K562 (cell line): Measurements from ENCODE around the gene BAG5. TPM values are rescaled to one million over a fixed set of nuclear protein-coding genes. Genes with fewer than 3 reads are reported as not detected.

Experiments
- ATAC-seq: fragments of 200-7000 bp; cut with Tn5 transposase; 3 replicates; pipeline ENCODE4 v1.9.1; 2020; ENCODE audit warnings: moderate library complexity
- BruUV-seq: library from RNA; stranded (reverse); fragments of 400-500 nt; replicated peaks from 2 replicates; lab custom pipeline; 2021; lab: Mats Ljungman, UMichigan
- CTCF ChIA-PET: fragments of 300-600 bp; formaldehyde crosslinking; extraction: SDS; loops from one replicate; lab custom pipeline; 2021; ENCODE audit warnings: low intra/inter-chr PET ratio; lab: Yijun Ruan, JAX
- POLR2A ChIA-PET: fragments of 300-600, 350-650 bp; sonication (Branson Sonifier 250); formaldehyde crosslinking; extraction: SDS; loops from one replicate; lab custom pipeline; 2021; ENCODE audit warnings: antibody characterized with exemption, inconsistent platforms; lab: Yijun Ruan, JAX
- DNase-seq, 4 experiments: peaks; one replicate each; pipeline versions ENCODE4 v3.0.0 to v3.0.0-alpha.2; 2011 to 2018; ENCODE audit warnings: low spot score in 3 of 4, mixed read lengths in 3 of 4; ENCODE audit errors: extremely low read depth in 1 of 4
- FAIRE-seq: peaks from 2 replicates; lab custom pipeline; 2011; peaks lifted over from hg19 to GRCh38; lab: Jason Lieb, UNC
- H2AFZ ChIP-seq: 2 replicates; pipeline ENCODE4 v1.6.0; 2011; ENCODE audit warnings: low read depth, low read length, control low read depth, inconsistent platforms
- H3K27ac ChIP-seq: fragments of 200-600 bp; 3 replicates; pipeline ENCODE4 v1.8.0; 2011; ENCODE audit warnings: low read depth, mild to moderate bottlenecking, control low read depth, inconsistent platforms, low read length, moderate library complexity, mixed read lengths; ENCODE audit errors: extremely low read depth
- H3K27me3 ChIP-seq, 2 experiments: fragments of 300-600 bp in 1 of 2; 2 replicates in 1 of 2; 3 replicates in 1 of 2; pipeline versions ENCODE4 v1.6.0 to v1.8.0; 2011; ENCODE audit warnings: inconsistent platforms in 2 of 2, low read length in 2 of 2, mild to moderate bottlenecking in 1 of 2, mixed read lengths in 1 of 2, moderate library complexity in 1 of 2; ENCODE audit not compliant: control insufficient read depth in 2 of 2, insufficient read depth in 2 of 2
- H3K36me3 ChIP-seq: fragments of 300-600 bp; 3 replicates; pipeline ENCODE4 v1.8.0; 2011; ENCODE audit warnings: mild to moderate bottlenecking, low read length, inconsistent platforms; ENCODE audit not compliant: control insufficient read depth, insufficient read depth
- H3K4me1 ChIP-seq, 2 experiments: fragments of 200-600 bp in 1 of 2; replicated peaks in 1 of 2; 2 replicates in 1 of 2; 3 replicates in 1 of 2; pipeline versions ENCODE4 v1.5.1 to v1.8.0; 2011; ENCODE audit warnings: inconsistent platforms in 2 of 2, low read length in 2 of 2, mild to moderate bottlenecking in 1 of 2, mixed read lengths in 1 of 2, moderate library complexity in 1 of 2; ENCODE audit not compliant: control insufficient read depth in 2 of 2, insufficient read depth in 2 of 2
- H3K4me2 ChIP-seq: 2 replicates; pipeline ENCODE4 v1.6.1; 2011; ENCODE audit warnings: low read length, control low read depth, inconsistent platforms, mixed read lengths; ENCODE audit not compliant: insufficient read depth
- H3K4me3 ChIP-seq: fragments of 200-600 bp; sonication (generic), shearing (Covaris generic); 2 replicates; pipeline ENCODE4 v1.5.1; 2016; ENCODE audit warnings: control low read depth, inconsistent platforms
- H3K79me2 ChIP-seq: fragments of 200-600 bp; 3 replicates; pipeline ENCODE4 v1.8.0; 2011; ENCODE audit warnings: low read length, inconsistent platforms; ENCODE audit not compliant: control insufficient read depth, insufficient read depth
- H3K9ac ChIP-seq, 2 experiments: 2 replicates each; pipeline versions ENCODE4 v1.6.0 to v1.6.1; 2011; ENCODE audit warnings: low read depth in 2 of 2, low read length in 2 of 2, control low read depth in 1 of 2, inconsistent platforms in 1 of 2, mild to moderate bottlenecking in 1 of 2, mixed read lengths in 1 of 2; ENCODE audit not compliant: insufficient read depth in 1 of 2
- H3K9me1 ChIP-seq: one replicate; pipeline ENCODE4 v1.6.0; 2011; ENCODE audit warnings: inconsistent platforms, mild to moderate bottlenecking, low read length, moderate library complexity; ENCODE audit not compliant: control insufficient read depth, insufficient read depth
- H3K9me3 ChIP-seq: replicated peaks from 2 replicates; pipeline ENCODE4 v1.5.1; 2011; ENCODE audit warnings: low read depth, low read length, inconsistent platforms; ENCODE audit not compliant: control insufficient read depth, insufficient read depth
- H4K20me1 ChIP-seq: replicated peaks from 2 replicates; pipeline ENCODE4 v1.6.1; 2011; ENCODE audit warnings: low read length, inconsistent platforms, mixed read lengths; ENCODE audit not compliant: control insufficient read depth, insufficient read depth
- ARNT ChIP-seq, 2 experiments: fragments of 450-650 bp; IDR thresholded peaks; 2 replicates each; pipeline ENCODE4 v1.6.1; 2016; ENCODE audit warnings: mild to moderate bottlenecking in 1 of 2
- DMBX1 ChIP-seq: fragments of 250-450 bp; sonication (Bioruptor Pico); IDR thresholded peaks from 2 replicates; pipeline ENCODE4 v1.8.0; 2022; ENCODE audit warnings: inconsistent platforms, mild to moderate bottlenecking, moderate library complexity, borderline replicate concordance
- ETS1 ChIP-seq: conservative IDR thresholded peaks from 2 replicates; pipeline ENCODE4 v1.6.1; 2011; ENCODE audit warnings: low read depth, mild to moderate bottlenecking, low read length; ENCODE audit not compliant: control insufficient read depth
- GATAD2A ChIP-seq: fragments of 450-650 bp; IDR thresholded peaks from 2 replicates; pipeline ENCODE4 v1.6.1; 2017
- GTF2E2 ChIP-seq: fragments of 200-800 bp; sonication (Bioruptor generic); IDR thresholded peaks from 2 replicates; pipeline ENCODE4 v1.6.1; 2016; ENCODE audit warnings: missing genetic modification characterization, missing compliant biosample characterization
- MEF2D ChIP-seq: conservative IDR thresholded peaks from 2 replicates; pipeline ENCODE4 v1.6.1; 2016; ENCODE audit warnings: low read depth, missing genetic modification characterization, missing compliant biosample characterization
- RBM17 ChIP-seq: fragments of 200-400 bp; formaldehyde crosslinking; IDR thresholded peaks from 2 replicates; pipeline ENCODE4 v1.6.1; 2017; ENCODE audit warnings: low read depth, mild to moderate bottlenecking, low read length, borderline replicate concordance
- RBM22 ChIP-seq: fragments of 200-400 bp; formaldehyde crosslinking; IDR thresholded peaks from 2 replicates; pipeline ENCODE4 v1.6.1; 2018; ENCODE audit warnings: low read length, low read depth; ENCODE audit not compliant: poor library complexity, severe bottlenecking
- RFX1 ChIP-seq: fragments of 450-650 bp; IDR thresholded peaks from 2 replicates; pipeline ENCODE4 v1.6.1; 2016; ENCODE audit warnings: mild to moderate bottlenecking, moderate library complexity
- SMARCC2 ChIP-seq: fragments of 450-650 bp; IDR thresholded peaks from 2 replicates; pipeline ENCODE4 v1.6.1; 2017; ENCODE audit warnings: antibody characterized with exemption, moderate library complexity, mild to moderate bottlenecking, low read depth
- TEAD1 ChIP-seq, 2 experiments: fragments of 450-650 bp in 1 of 2; sonication (generic) in 1 of 2; formaldehyde crosslinking; IDR thresholded peaks; 2 replicates each; pipeline versions ENCODE4 v1.4.0 to v1.8.0; 2020 to 2022; ENCODE audit warnings: mild to moderate bottlenecking in 2 of 2, missing genetic modification reagents in 1 of 2
- ZNF347 ChIP-seq: fragments of 450-650 bp; formaldehyde crosslinking; IDR thresholded peaks from 2 replicates; pipeline ENCODE4 v1.4.0; 2020; ENCODE audit warnings: low read depth, mild to moderate bottlenecking, moderate library complexity
- ZNF696 ChIP-seq: fragments of 250-450 bp; sonication (Bioruptor Pico); conservative IDR thresholded peaks from 2 replicates; pipeline ENCODE4 v1.4.0; 2020; ENCODE audit warnings: mild to moderate bottlenecking, moderate library complexity
- ZNF76 ChIP-seq: fragments of 250-450 bp; sonication (Bioruptor Pico); IDR thresholded peaks from 2 replicates; pipeline ENCODE4 v1.4.0; 2020; ENCODE audit warnings: mild to moderate bottlenecking, moderate library complexity, borderline replicate concordance
- WGBS: fragments of 100-300 bp; shearing (Covaris generic); methylation state at CpG from one replicate; pipeline ENCODE4 v1.1.6; 2016; ENCODE audit warnings: low coverage, mixed read lengths; ENCODE audit not compliant: insufficient coverage; ENCODE audit errors: missing lambda C conversion rate; 5-methylcytosine and 5-hydroxymethylcytosine counted together
- in situ Hi-C: fragments of 300-500 bp; cut with MboI; formaldehyde crosslinking; loops from 4 replicates; pipeline ENCODE4 v1.15.0; 2018; ENCODE audit warnings: inconsistent platforms, mixed read lengths
- intact Hi-C: fragments of 100-400 bp; cut with micrococcal nuclease; formaldehyde crosslinking; loops from 2 replicates; pipeline ENCODE4 v1.14.2; 2022
- polyA plus RNA-seq, 8 experiments: library from polyadenylated mRNA; depleted of rRNA in 4 of 8; stranded (reverse) in 5 of 8; unstranded in 3 of 8; fragments of >200 nt; fragmentation: Nextera tagmentation in 2 of 8; fragmentation: Illumina TruSeq in 1 of 8; extraction: Ambion mirVana in 2 of 8; extraction: Trizol in 1 of 8; gene quantifications; 2 replicates each; pipeline versions ENCODE4 v1.2.1 to v1.2.3, GENCODE V29; 2011 to 2014; ENCODE audit warnings: inconsistent platforms in 1 of 8, missing spikeins in 1 of 8
- total RNA-seq, 7 experiments: library from RNA; depleted of rRNA in 6 of 7; stranded (reverse); fragments of >200 nt in 6 of 7; fragmentation: Illumina TruSeq in 2 of 7; extraction: Trizol in 2 of 7; gene quantifications; 2 replicates each; pipeline versions ENCODE4 v1.2.1 to v1.2.3, GENCODE V29; 2011 to 2021; ENCODE audit warnings: low replicate concordance in 1 of 7
- TF ChIP-seq, protein P1 (sequence below), 2 experiments: fragments of 200-800 bp in 1 of 2; sonication (Bioruptor generic) in 1 of 2; sonication (generic) in 1 of 2; formaldehyde crosslinking in 1 of 2; IDR thresholded peaks in 1 of 2; conservative IDR thresholded peaks in 1 of 2; 2 replicates each; pipeline versions ENCODE4 v1.5.0 to v1.6.1; 2016 to 2020; ENCODE audit warnings: missing compliant biosample characterization in 1 of 2, missing genetic modification characterization in 1 of 2, missing genetic modification reagents in 1 of 2

Gene BAG5
- total and polyA plus RNA-seq, 9 of the 15 experiments (the other 6 are each of a cell fraction or from before 2014, with no cell fraction given): 7.9 to 21.4 (median 13.2) TPM

DNA sequence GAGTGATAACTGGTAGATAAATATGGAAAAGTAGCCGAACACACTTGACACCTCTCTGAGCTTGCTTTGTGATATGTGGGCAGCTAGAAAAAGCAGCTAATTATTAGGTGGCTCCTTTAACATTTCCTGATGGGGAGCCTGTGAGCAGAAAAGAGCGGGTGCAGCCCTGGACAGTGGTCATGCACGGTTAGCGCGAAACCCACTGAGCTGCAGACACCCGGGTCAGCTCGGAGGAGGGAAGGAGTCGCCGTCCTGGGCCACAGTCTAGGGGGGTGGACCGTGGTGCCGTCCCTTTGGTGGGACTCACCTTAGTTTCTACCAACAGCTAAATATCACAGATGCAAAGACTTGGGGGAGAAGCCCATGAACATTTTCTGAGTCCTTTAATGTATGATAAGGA, 7.0 kb upstream of the BAG5 start:
- H3K27me3 ChIP-seq: no peaks in the 10 kb centered on the region
- peaks cover 26% of the 10 kb centered on the region; the same call in 2 of the 3 replicates for H3K36me3 ChIP-seq
- BruUV-seq: no TSS peak
- no peak overlapping the region for H3K4me3 ChIP-seq
- H3K9me1 ChIP-seq: no peaks in the 10 kb centered on the region
- H3K79me2 ChIP-seq: peaks cover 39% of the 10 kb centered on the region
- DNase-seq: no peak
- H2AFZ ChIP-seq: no peak overlapping the region
- WGBS: 80% methylated on average over 7 of the region's 11 CpGs
- H3K27ac ChIP-seq: no peak overlapping the region
- no peak overlapping the region for H3K9ac ChIP-seq
- H3K9me3 ChIP-seq: no peaks in the 10 kb centered on the region
- CTCF ChIA-PET: no interaction called here
- intact Hi-C loops: no loop called here
- TF ChIP-seq ZNF76 (CRISPR knock-in tag) (no peak), GATAD2A (no peak), ZNF347 (CRISPR knock-in tag) (no peak), ZNF696 (CRISPR knock-in tag) (no peak), DMBX1 (CRISPR knock-in tag) (no peak), TEAD1 (CRISPR knock-in tag; IDR thresholded peaks at IDR 0.05) (no peak), GTF2E2 (tag) (no peak), MEF2D (tag) (no peak), RFX1 (no peak), ARNT (IDR thresholded peaks at IDR 0.05) (no peak), ETS1 (no peak), RBM17 (no peak), RBM22 (no peak), SMARCC2 (no peak)
- TF ChIP-seq, protein P1, sequence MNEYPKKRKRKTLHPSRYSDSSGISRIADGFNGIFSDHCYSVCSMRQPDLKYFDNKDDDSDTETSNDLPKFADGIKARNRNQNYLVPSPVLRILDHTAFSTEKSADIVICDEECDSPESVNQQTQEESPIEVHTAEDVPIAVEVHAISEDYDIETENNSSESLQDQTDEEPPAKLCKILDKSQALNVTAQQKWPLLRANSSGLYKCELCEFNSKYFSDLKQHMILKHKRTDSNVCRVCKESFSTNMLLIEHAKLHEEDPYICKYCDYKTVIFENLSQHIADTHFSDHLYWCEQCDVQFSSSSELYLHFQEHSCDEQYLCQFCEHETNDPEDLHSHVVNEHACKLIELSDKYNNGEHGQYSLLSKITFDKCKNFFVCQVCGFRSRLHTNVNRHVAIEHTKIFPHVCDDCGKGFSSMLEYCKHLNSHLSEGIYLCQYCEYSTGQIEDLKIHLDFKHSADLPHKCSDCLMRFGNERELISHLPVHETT (CRISPR knock-in tag; conservative IDR thresholded peaks at IDR 0.05 in 1 of 2, IDR thresholded peaks at IDR 0.05 in 1 of 2): no peak
- TF ChIP-seq, all 486 proteins: peak for 0
- ATAC-seq: no peak
- peaks cover 3% of the 10 kb centered on the region; the same call in 1 of the 2 replicates for H4K20me1 ChIP-seq
- in situ Hi-C loops: no loop called here
- POLR2A ChIA-PET: interaction anchor here (0.8 kb wide), 1 partner anchor 50 kb away, joined by 3 read pairs; no protein-coding TSS in a partner anchor
- FAIRE-seq: no peak
- peaks cover 0 to 3% of the 10 kb centered on the region in 2 experiments; a peak in 2 of 5 replicates for H3K4me1 ChIP-seq
- H3K4me2 ChIP-seq: no peak overlapping the region
